IPS DF 4.7 (cell line): ENCODE measurements around the gene PALB2.

Experiments used
- DNase-seq: peaks from one replicate; pipeline ENCODE4 v3.0.0-alpha.2; 2013; ENCODE audit warnings: low spot score; ENCODE audit errors: extremely low read depth

PALB2 gene

GRCh38 chr16:23640931-23641765 lies at the start of gene PALB2, which contains the start of gene DCTN5:
Gene PALB2, minus strand, starts transcription at chr16:23641310. Its CDS starts 153 bp downstream, at chr16:23641157.
Gene DCTN5, plus strand, starts transcription at chr16:23641466. Its CDS starts 77 bp downstream, at chr16:23641543.
- DNase-seq, result peak; percentile 72

DNA sequence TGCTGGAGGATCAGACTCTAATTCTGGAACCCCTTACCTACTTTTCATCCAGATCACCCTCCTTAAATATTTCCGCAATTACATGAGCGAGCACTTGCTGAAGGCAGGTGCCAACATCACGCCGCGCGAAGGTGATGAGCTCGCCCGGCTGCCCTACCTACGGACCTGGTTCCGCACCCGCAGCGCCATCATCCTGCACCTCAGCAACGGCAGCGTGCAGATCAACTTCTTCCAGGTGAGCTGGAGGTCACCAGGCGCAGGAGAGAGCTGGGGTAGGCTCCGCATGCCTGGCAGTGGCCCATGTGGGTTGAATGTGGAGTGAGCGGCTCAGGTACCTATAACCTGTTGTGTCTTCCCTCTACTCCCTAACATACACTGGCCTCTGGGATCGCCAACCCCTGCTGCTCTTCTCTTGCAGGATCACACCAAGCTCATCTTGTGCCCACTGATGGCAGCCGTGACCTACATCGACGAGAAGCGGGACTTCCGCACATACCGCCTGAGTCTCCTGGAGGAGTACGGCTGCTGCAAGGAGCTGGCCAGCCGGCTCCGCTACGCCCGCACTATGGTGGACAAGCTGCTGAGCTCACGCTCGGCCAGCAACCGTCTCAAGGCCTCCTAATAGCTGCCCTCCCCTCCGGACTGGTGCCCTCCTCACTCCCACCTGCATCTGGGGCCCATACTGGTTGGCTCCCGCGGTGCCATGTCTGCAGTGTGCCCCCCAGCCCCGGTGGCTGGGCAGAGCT lies 48.5 kb upstream of the PALB2 start:
- no peak for DNase-seq

DNA sequence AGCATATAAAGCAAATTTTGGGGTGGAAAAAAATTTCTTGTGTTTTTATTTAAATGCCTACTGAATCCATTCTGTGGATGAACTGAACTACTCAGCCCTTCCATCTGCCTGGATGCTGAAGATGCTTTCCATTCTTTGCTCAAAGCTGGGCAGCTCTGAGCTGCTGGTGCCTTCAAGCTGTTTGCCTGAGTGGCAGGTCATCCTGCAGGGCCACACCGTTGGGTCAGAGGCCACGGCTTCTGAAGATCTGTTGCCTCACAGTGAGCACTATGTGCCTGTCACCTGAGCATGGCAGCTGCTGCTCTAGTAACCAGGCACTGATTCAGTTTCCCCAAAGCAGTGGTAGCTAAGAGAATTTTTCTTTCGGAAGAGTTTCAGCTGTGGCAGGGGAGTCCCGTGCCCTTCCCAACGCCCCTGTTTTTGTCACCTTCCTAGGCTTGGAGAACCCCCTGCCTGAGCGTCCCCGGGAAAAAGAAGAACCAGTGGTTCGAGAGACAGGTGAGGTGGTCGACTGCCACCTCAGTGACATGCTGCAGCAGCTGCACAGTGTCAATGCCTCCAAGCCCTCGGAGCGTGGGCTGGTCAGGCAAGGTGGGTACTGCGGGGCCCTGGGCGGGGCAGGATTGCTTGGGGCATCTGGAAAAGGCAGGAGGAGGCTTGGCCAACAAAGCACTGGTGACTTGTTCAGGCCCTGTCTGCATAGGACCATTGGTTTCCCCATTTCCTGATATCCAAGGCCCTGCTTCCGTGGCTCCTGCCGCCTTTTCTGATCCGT lies 46.1 kb upstream of the PALB2 start:
- no peak for DNase-seq

DNA sequence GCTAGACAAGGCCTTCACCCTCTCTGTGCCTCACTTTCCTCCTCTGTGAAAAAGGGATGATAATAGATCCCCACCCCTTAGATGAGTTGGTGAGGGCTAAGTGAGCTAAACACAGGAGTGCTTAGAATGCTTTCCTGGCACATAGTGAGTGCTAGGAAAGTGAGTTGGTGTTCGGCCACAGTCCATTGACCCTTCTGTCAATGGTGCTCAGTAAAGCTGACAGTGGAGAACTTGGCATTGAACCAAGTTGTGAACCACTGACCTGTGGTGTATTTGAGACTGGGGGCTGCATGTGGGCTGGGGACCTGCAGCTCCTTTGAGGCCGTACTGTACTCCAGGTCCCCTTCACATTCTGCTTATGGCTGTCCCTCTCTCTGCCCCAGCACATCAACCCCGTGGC lies 42.4 kb upstream of the PALB2 start:
- DNase-seq, result no peak

GRCh38 chr16:23682181-23682580 lies 41.1 kb upstream of the PALB2 start:
- no peak for DNase-seq

DNA sequence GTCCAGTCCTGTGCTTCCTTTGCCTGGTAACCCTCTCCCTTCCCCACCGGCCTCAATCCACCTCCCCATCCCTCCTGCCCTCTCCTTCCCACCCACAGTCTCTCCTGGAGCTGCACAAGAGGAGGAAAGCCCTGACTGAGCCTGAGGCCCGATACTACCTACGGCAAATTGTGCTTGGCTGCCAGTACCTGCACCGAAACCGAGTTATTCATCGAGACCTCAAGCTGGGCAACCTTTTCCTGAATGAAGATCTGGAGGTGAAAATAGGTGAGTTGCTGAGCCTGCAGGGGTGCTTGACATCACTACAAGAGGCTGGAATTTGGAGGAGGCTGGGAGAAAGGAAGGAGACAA lies 38.9 kb upstream of the PALB2 start:
- no peak for DNase-seq

- no peak for DNase-seq
Measured at GRCh38 chr16:23679274-23679985, 38.3 kb upstream of the PALB2 start.

DNA sequence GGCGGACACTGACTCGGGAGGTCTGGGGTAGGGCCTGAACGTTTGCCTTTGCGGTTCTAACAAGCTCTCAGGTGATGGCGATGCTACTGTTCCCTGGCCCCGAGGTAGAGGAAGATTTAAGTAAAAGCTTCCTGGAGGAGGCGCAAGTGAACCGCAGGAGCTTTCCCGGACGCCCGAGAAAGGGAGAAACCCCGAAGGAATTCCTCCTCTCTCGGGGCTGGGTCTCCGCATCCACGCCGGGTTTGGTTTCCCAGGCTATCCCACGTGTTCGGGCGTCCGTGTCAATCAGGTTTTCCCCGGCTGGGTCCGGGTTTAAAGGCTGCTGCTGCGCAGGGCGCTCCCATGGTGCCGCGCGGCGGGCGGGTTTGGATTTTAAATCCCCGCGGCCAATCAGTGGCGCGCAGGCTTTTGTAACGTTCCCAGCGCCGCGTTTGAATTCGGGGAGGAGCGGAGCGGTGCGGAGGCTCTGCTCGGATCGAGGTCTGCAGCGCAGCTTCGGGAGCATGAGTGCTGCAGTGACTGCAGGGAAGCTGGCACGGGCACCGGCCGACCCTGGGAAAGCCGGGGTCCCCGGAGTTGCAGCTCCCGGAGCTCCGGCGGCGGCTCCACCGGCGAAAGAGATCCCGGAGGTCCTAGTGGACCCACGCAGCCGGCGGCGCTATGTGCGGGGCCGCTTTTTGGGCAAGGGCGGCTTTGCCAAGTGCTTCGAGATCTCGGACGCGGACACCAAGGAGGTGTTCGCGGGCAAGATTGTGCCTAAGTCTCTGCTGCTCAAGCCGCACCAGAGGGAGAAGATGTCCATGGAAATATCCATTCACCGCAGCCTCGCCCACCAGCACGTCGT lies 37.5 kb upstream of the PALB2 start, which contains the start of gene PLK1:
TSS of gene PLK1 (plus strand) at position 460 of the 844 bp plus-strand sequence. CDS start at position 504, 44 bp downstream.
- peak; percentile 66 for DNase-seq

DNA sequence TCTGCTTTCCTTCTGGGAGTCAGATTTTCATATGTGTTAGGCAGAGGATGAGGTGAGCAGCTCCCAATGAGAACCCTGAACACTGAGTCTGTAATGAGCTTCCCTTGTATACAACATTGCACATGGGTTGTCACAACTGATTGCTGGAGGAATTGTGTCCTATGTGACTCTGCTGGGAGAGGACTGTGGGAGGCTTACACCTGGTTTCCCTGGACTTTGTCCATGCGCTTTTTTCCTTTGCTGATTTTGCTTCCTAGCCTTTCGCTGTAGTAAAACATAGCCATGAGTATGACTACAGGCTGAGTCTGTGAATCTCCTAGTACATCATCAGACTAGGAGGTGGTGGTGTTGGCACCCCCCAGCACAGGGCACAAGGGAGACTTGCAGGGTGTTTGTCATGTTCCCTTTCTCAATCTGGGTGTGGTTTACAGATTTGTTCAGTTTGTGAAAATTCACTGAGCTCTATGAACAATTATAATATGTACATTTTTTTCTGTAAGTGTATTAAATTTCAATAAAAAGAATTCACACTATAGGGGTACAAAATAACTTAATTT lies 35.9 kb upstream of the PALB2 start:
- no peak for DNase-seq

DNA sequence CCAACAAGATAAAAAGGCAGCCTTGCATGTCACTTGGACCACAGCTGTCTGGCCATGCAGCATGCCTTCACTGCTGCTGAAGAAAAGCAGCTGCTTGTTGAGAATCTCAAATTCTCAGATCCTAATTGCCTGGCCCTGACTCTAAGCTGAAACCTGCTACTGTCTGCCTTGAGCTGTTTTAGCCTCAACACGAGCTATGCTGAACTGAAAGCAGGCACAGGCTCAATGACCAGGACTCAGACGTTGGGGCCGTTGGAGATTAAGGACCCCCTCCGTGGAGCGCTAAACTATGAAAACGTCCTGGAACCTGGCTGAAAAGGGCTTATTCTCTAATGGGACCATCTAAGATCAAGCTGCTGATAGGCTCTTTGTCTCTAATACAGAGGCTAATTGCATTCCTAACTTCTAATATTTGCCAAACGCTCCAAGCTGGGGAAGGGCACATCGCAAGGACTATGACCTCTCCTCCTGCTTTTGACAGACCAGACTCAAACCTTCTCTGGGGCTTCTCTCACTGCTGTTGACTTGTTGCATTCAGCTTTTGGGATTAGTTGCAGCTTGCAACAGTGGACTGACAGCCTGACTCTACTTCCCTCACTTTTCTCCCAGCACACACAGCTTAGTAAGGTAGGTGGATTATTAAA lies 33.0 kb upstream of the PALB2 start:
- no peak for DNase-seq

DNA sequence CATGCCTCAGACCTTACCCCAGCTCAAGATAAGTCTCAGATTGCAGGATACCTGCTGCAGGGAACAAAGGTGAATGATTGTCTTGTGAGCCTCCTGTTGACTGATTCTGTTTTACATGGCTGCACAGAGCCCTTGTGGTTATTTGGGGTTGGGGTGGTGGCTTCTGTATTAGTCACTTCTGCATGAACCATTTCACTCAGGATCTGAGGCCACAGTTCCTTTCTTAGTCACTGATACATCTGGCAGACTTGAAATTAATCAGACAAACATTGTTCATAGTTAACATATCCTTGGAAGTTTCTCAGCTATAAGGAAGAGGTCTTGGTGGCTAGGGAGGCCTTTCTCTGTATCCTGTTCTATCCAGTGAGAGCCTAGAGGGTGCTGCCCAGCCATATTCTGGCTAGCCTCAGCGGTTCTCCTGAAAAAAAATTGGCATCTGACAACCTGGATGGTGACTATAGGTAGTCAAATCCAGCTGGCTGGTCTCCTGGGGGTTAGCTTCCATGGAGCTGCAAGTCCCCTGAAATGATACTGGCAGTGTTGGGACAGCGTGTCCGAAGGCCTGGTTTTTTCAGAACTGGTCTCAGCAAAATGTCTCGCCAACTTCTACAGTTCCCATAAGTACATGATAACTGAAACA lies 29.1 kb upstream of the PALB2 start:
- DNase-seq, result no peak

GRCh38 chr16:23668873-23669272 lies 27.8 kb upstream of the PALB2 start:
- DNase-seq, result no peak

GRCh38 chr16:23668225-23668624 lies 27.1 kb upstream of the PALB2 start:
- DNase-seq, result no peak

DNA sequence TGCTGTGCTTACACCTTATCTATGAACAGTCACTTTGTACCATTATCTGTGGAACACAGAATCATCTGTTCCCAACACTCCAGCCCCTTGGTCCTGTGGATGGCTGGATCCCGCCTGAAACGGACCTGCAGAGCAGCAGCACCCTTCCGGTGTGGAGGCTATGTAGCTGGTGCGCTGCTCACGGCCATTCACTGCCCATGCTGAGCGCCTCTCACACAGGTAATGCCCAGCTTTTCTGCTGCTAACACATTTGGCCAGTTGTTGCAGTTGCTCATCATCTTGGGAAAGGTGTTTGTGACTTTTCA lies 26.2 kb upstream of the PALB2 start:
- no peak for DNase-seq

DNA sequence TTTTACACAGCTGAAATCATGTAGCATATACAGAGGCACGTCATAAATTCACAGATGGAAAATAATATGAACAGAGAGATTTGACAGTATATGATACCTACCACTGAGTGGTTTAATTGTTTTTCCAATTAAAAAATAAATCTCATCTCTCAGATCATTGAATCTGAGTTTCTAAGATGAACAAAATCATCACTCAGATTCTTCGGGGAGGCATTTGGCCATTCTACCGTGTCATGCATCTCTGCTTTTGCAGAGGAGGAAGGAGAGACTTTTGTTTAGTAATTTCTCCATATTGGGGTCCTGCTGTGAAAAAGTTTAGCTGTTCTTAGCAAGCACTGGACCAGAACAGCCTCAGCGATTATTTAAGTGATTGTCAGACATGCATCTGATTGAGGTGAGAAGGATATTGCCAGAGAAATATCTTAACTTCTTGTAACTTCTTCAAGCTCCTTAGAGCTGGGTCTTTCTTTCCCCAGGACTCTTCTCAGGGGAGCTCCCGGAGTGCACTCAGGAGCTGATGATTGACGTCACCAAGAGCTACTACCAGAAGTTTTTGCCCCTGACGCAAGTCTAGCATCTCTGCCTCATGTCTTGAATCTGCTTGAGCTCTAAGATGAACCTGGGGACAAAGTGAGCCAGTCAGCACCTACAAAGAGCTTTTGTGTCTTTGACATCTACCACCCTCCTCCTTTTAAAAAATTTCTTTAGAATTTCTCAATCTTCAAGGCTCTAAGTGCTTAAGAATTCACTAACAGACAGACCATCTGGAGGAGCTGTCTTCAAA lies 25.7 kb upstream of the PALB2 start:
- no peak for DNase-seq

GRCh38 chr16:23663918-23664317 lies 22.8 kb upstream of the PALB2 start:
- DNase-seq, result no peak

GRCh38 chr16:23651943-23652468 lies 10.9 kb upstream of the PALB2 start:
- no peak for DNase-seq
